Adrenal gland (tissue), 19 donors: Measurements from ENCODE around the gene PLD3. TPM values are rescaled to one million over a fixed set of nuclear protein-coding genes. Genes with fewer than 3 reads are reported as not detected.

Experiments used
- DNase-seq, 7 donors: peaks; one replicate each; pipeline ENCODE4 v3.0.0-alpha.2; 2019 to 2020
- H3K27ac ChIP-seq, 5 donors: fragments of 200-600 bp; sonication (generic) in 4 of 5; 1 replicate in 3 of 5; 2 replicates in 2 of 5; pipeline versions ENCODE4 v1.5.1 to v1.8.0; 2016 to 2020; ENCODE audit warnings: mild to moderate bottlenecking in 1 of 5
- H3K27me3 ChIP-seq: fragments of 200-600 bp; 2 replicates; pipeline ENCODE4 v1.8.0; 2021
- H3K36me3 ChIP-seq, 2 donors: fragments of 200-600 bp; replicated peaks in 1 of 2; 1 replicate in 1 of 2; 2 replicates in 1 of 2; pipeline versions ENCODE4 v1.5.1 to v1.8.0; 2018 to 2022
- H3K4me1 ChIP-seq, 2 donors: fragments of 200-600 bp; replicated peaks in 1 of 2; 1 replicate in 1 of 2; 2 replicates in 1 of 2; pipeline versions ENCODE4 v1.5.1 to v1.8.0; 2018 to 2021
- H3K4me3 ChIP-seq, 4 donors: fragments of 200-600 bp; sonication (generic) in 3 of 4; one replicate each; pipeline ENCODE4 v1.5.1; 2016 to 2018
- H3K9me3 ChIP-seq, 3 donors: fragments of 200-600 bp; sonication (generic) in 1 of 3; replicated peaks in 1 of 3; 1 replicate in 2 of 3; 2 replicates in 1 of 3; pipeline versions ENCODE4 v1.5.1 to v1.8.0; 2016 to 2021
- CTCF ChIP-seq, 6 experiments: fragments of 450-650 bp in 4 of 6; fragments of 200-600 bp in 2 of 6; sonication (generic) in 1 of 6; IDR thresholded peaks; 1 replicate in 5 of 6; 2 replicates in 1 of 6; pipeline versions ENCODE4 v1.5.1 to v1.8.0; 2016 to 2021; ENCODE audit warnings: antibody characterized with exemption in 6 of 6, mild to moderate bottlenecking in 2 of 6, moderate library complexity in 1 of 6
- POLR2A ChIP-seq, 2 donors: fragments of 450-650 bp; IDR thresholded peaks; one replicate each; pipeline ENCODE4 v1.6.1; 2017; ENCODE audit warnings: antibody characterized with exemption in 2 of 2, mild to moderate bottlenecking in 2 of 2, moderate library complexity in 1 of 2
- WGBS, 4 donors: extraction: QIAGEN DNeasy Blood & Tissue Kit in 2 of 4; methylation state at CpG; one replicate each; pipeline versions ENCODE4 v1.1.5 to v1.1.7; 2013 to 2017; 5-methylcytosine and 5-hydroxymethylcytosine counted together
- intact Hi-C, 2 donors: fragments of 100-400 bp; cut with DNase I; formaldehyde crosslinking; loops; one replicate each; pipeline versions ENCODE4 v1.14.1 to v1.15.0; 2022 to 2023
- long read RNA-seq, 10 donors: library from polyadenylated mRNA in 3 of 10; unstranded in 2 of 10; stranded (forward) in 1 of 10; transcript quantifications; one replicate each; pipeline ENCODE4 v2.0.0 and lab custom pipeline, GENCODE V29; 2021 to 2026
- polyA plus RNA-seq, 3 donors: library from polyadenylated mRNA; stranded (reverse); fragments of 200-250 nt in 2 of 3; fragments of 350-450 nt in 1 of 3; fragmentation: Illumina TruSeq in 1 of 3; extraction: RNeasy Lipid Tissue Mini Kit (QIAGEN cat#74804) in 1 of 3; gene quantifications; one replicate each; pipeline ENCODE4 v1.2.3, GENCODE V29; 2013 to 2014
- total RNA-seq, 9 donors: library from RNA; depleted of rRNA in 4 of 9; stranded (reverse); fragments of >200 nt in 4 of 9; fragments of 120-200 nt in 1 of 9; fragmentation: NEBNext Ultra II Directional in 1 of 9; extraction: Animal tissue kit (Norgen Biotek cat#: 25700) in 1 of 9; gene quantifications; one replicate each; pipeline versions ENCODE4 v1.1.0 to v1.2.4, GENCODE V29; 2013 to 2023
- donor health status: healthy with polysubstance abuse.
- donor health status: Bipolar disorder and iron deficiency.
- donor health status: DM: yes; HTN: yes; CAD: no.
- donor health status: DM: no; HTN: no; CAD: no.
- donor health status: DM: no; HTN: no; CAD: no.
- donor health status: DM: yes; HTN: yes; CAD: no.

The PLD3 gene, protein sequence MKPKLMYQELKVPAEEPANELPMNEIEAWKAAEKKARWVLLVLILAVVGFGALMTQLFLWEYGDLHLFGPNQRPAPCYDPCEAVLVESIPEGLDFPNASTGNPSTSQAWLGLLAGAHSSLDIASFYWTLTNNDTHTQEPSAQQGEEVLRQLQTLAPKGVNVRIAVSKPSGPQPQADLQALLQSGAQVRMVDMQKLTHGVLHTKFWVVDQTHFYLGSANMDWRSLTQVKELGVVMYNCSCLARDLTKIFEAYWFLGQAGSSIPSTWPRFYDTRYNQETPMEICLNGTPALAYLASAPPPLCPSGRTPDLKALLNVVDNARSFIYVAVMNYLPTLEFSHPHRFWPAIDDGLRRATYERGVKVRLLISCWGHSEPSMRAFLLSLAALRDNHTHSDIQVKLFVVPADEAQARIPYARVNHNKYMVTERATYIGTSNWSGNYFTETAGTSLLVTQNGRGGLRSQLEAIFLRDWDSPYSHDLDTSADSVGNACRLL
- total RNA-seq (1,000 to 10,000 TPM in 1 of 9 donors, 100 to 1,000 TPM in 8; 329 to 1,019 (median 528) TPM), polyA plus RNA-seq (100 to 1,000 TPM; 170 to 374 (median 280) TPM)
- long read RNA-seq, donor 1, transcript PLD3-207 (13 exons, 2,140 nt) = minor isoform, 7 of 207 reads
- long read RNA-seq, donor 1, transcript PLD3-213 (3 exons, 750 nt) = major isoform, 17 of 207 reads
- long read RNA-seq, donor 1, partial matches to known transcripts = 172 of 207 reads
- long read RNA-seq, donor 1, other reads (novel, unspliced or antisense) = 5 of 207 reads
- long read RNA-seq, donor 2, transcript PLD3-213 (3 exons, 750 nt) = major isoform, 26 of 376 reads
- long read RNA-seq, donor 2, transcript PLD3-215 (4 exons, 694 nt) = minor isoform, 14 of 376 reads
- long read RNA-seq, donor 2, transcript PLD3-207 (13 exons, 2,140 nt) = minor isoform, 10 of 376 reads
- long read RNA-seq, donor 2, partial matches to known transcripts = 264 of 376 reads
- long read RNA-seq, donor 2, other reads (novel, unspliced or antisense) = 58 of 376 reads
- long read RNA-seq, donor 3, transcript PLD3-207 (13 exons, 2,140 nt) = minor isoform, 9 of 205 reads
- long read RNA-seq, donor 3, transcript PLD3-213 (3 exons, 750 nt) = major isoform, 12 of 205 reads
- long read RNA-seq, donor 3, partial matches to known transcripts = 181 of 205 reads
- long read RNA-seq, donor 3, other reads (novel, unspliced or antisense) = 0 of 205 reads
- long read RNA-seq, donor 4, transcript PLD3-207 (13 exons, 2,140 nt) = major isoform, 16 of 227 reads
- long read RNA-seq, donor 4, transcript PLD3-213 (3 exons, 750 nt) = minor isoform, 9 of 227 reads
- long read RNA-seq, donor 4, partial matches to known transcripts = 117 of 227 reads
- long read RNA-seq, donor 4, other reads (novel, unspliced or antisense) = 79 of 227 reads
- long read RNA-seq, donor 5, transcript PLD3-213 (3 exons, 750 nt) = minor isoform, 5 of 1,132 reads
- long read RNA-seq, donor 5, transcript PLD3-201 (13 exons, 1,906 nt) = minor isoform, 5 of 1,132 reads
- long read RNA-seq, donor 5, transcript PLD3-207 (13 exons, 2,140 nt) = major isoform, 131 of 1,132 reads
- long read RNA-seq, donor 5, partial matches to known transcripts = 496 of 1,132 reads
- long read RNA-seq, donor 5, other reads (novel, unspliced or antisense) = 492 of 1,132 reads
- long read RNA-seq, donor 6, transcript PLD3-213 (3 exons, 750 nt) = major isoform, 12 of 240 reads
- long read RNA-seq, donor 6, transcript PLD3-207 (13 exons, 2,140 nt) = minor isoform, 7 of 240 reads
- long read RNA-seq, donor 6, partial matches to known transcripts = 139 of 240 reads
- long read RNA-seq, donor 6, other reads (novel, unspliced or antisense) = 79 of 240 reads
- long read RNA-seq, donor 7, transcript PLD3-215 (4 exons, 694 nt) = minor isoform, 7 of 130 reads
- long read RNA-seq, donor 7, transcript PLD3-213 (3 exons, 750 nt) = major isoform, 12 of 130 reads
- long read RNA-seq, donor 7, partial matches to known transcripts = 99 of 130 reads
- long read RNA-seq, donor 7, other reads (novel, unspliced or antisense) = 6 of 130 reads
- long read RNA-seq, donor 8, transcript PLD3-215 (4 exons, 694 nt) = minor isoform, 6 of 394 reads
- long read RNA-seq, donor 8, transcript PLD3-207 (13 exons, 2,140 nt) = minor isoform, 15 of 394 reads
- long read RNA-seq, donor 8, transcript PLD3-213 (3 exons, 750 nt) = major isoform, 37 of 394 reads
- long read RNA-seq, donor 8, partial matches to known transcripts = 313 of 394 reads
- long read RNA-seq, donor 8, other reads (novel, unspliced or antisense) = 20 of 394 reads
- long read RNA-seq, donor 9, transcript PLD3-215 (4 exons, 694 nt) = minor isoform, 6 of 174 reads
- long read RNA-seq, donor 9, transcript PLD3-213 (3 exons, 750 nt) = major isoform, 13 of 174 reads
- long read RNA-seq, donor 9, partial matches to known transcripts = 141 of 174 reads
- long read RNA-seq, donor 9, other reads (novel, unspliced or antisense) = 9 of 174 reads
- long read RNA-seq, donor 10, transcript PLD3-207 (13 exons, 2,140 nt) = minor isoform, 10 of 189 reads
- long read RNA-seq, donor 10, transcript PLD3-213 (3 exons, 750 nt) = major isoform, 16 of 189 reads
- long read RNA-seq, donor 10, partial matches to known transcripts = 149 of 189 reads
- long read RNA-seq, donor 10, other reads (novel, unspliced or antisense) = 12 of 189 reads

- peaks cover 7 to 18% of the 10 kb centered on the region in 2 donors for H3K4me1 ChIP-seq
- WGBS, 4 donors = 0 to 1% (median 1%) methylated on average over 26 to 77 of the region's 77 CpGs
- peak within 1 kb of the TSS in 4 of 5 donors; percentile 43 to 88 (median 65) for H3K27ac ChIP-seq
- H3K27me3 ChIP-seq = no peaks in the 10 kb centered on the region
- TF ChIP-seq POLR2A (IDR thresholded peaks at IDR 0.05) (peak; percentile 90 to 97), CTCF (IDR thresholded peaks at IDR 0.05) (peak in 2 of 6 experiments; percentile 13 to 31)
- intact Hi-C loops = no loop called here
- no peaks in the 10 kb centered on the region for H3K9me3 ChIP-seq
- DNase-seq = peak; percentile 99 to 100 (median 100)
- peak within 1 kb of the TSS; percentile 53 to 86 (median 77) for H3K4me3 ChIP-seq
- no peaks in the 10 kb centered on the region for H3K36me3 ChIP-seq
Measured at GRCh38 chr19:40348125-40348913, at the start of gene PLD3, which contains the start of gene C19orf47. Gene PLD3, plus strand, starts transcription at chr19:40348695. Its CDS starts 17,789 bp downstream, at chr19:40366484. Gene C19orf47, minus strand, starts transcription at chr19:40348397. Its CDS starts 6,540 bp downstream, at chr19:40341857.

GRCh38 chr19:40300668-40301067, 47.8 kb upstream of the PLD3 start:
- Histone ChIP-seq H3K27me3 (no peaks in the 10 kb centered on the region), H3K27ac (no peak overlapping the region), H3K36me3 (no peaks in the 10 kb centered on the region), H3K4me3 (no peak overlapping the region), H3K9me3 (no peaks in the 10 kb centered on the region), H3K4me1 (peaks cover 0 to 7% of the 10 kb centered on the region in 2 donors)
- no peak for DNase-seq
- 92 to 98% (median 93%) methylated on average over 4 of the region's 4 CpGs for WGBS, 4 donors
- intact Hi-C loops = loop anchor here in 1 of 2 donors (10.0 kb wide), 1 partner anchor 74 kb away; no protein-coding TSS in a partner anchor
- TF ChIP-seq CTCF (IDR thresholded peaks at IDR 0.05) = no peak
